Esophagus muscularis mucosa (tissue), 4 donors: ENCODE results near the gene SPTLC3. TPM values are rescaled to one million over a fixed set of nuclear protein-coding genes. Genes with fewer than 3 reads are reported as not detected.
A peak's percentile ranks its signal among the peaks of the same experiment; 100 is the strongest.

ENCODE experiments used
- DNase-seq: peaks from one replicate; pipeline ENCODE4 v3.0.0-alpha.2; 2017; ENCODE audit errors: extremely low spot score
- H3K27ac ChIP-seq, 4 donors: fragments of 200-600 bp; sonication (generic); replicated peaks in 1 of 4; 1 replicate in 3 of 4; 2 replicates in 1 of 4; pipeline ENCODE4 v1.5.1; 2016 to 2019; ENCODE audit warnings: mild to moderate bottlenecking in 1 of 4
- H3K27me3 ChIP-seq, 4 donors: fragments of 200-600 bp; sonication (generic); one replicate each; pipeline versions ENCODE4 v1.5.1 to v1.6.0; 2016 to 2019
- H3K36me3 ChIP-seq, 4 donors: fragments of 200-600 bp; sonication (generic); one replicate each; pipeline ENCODE4 v1.5.1; 2016 to 2019
- H3K4me1 ChIP-seq, 4 donors: fragments of 200-600 bp; sonication (generic); one replicate each; pipeline ENCODE4 v1.5.1; 2016 to 2019
- H3K4me3 ChIP-seq, 4 donors: fragments of 200-600 bp; sonication (generic); 1 replicate in 2 of 4; 2 replicates in 2 of 4; pipeline ENCODE4 v1.5.1; 2016 to 2019; ENCODE audit warnings: mild to moderate bottlenecking in 4 of 4, moderate library complexity in 1 of 4
- H3K9me3 ChIP-seq, 4 donors: fragments of 200-600 bp; sonication (generic); 1 replicate in 3 of 4; 2 replicates in 1 of 4; pipeline ENCODE4 v1.5.1; 2016 to 2019
- EP300 ChIP-seq: sonication (generic); formaldehyde crosslinking; IDR thresholded peaks from one replicate; pipeline ENCODE4 v1.6.1; 2017; ENCODE audit warnings: antibody characterized with exemption
- POLR2A ChIP-seq: fragments of 450-650 bp; IDR thresholded peaks from one replicate; pipeline ENCODE4 v1.6.1; 2017; ENCODE audit warnings: antibody characterized with exemption, moderate library complexity, mild to moderate bottlenecking, low read depth
- POLR2AphosphoS5 ChIP-seq, 2 donors: sonication (generic); formaldehyde crosslinking; IDR thresholded peaks; one replicate each; pipeline ENCODE4 v1.6.1; 2017; ENCODE audit warnings: antibody characterized with exemption in 2 of 2
- WGBS: methylation state at CpG from one replicate; pipeline ENCODE4 v1.1.5; 2018; 5-methylcytosine and 5-hydroxymethylcytosine counted together
- intact Hi-C: fragments of 100-400 bp; cut with DNase I; formaldehyde crosslinking; loops from one replicate; pipeline ENCODE4 v1.15.1; 2023
- total RNA-seq, 4 donors: library from RNA; depleted of rRNA; stranded (reverse); fragments of >200 nt; gene quantifications; one replicate each; pipeline versions ENCODE4 v1.1.0 to v1.2.1, GENCODE V29; 2016
- TF ChIP-seq, protein P1 (sequence below), 3 experiments: fragments of 200-600 bp in 2 of 3; fragments of 450-650 bp in 1 of 3; sonication (generic) in 2 of 3; IDR thresholded peaks; one replicate each; pipeline ENCODE4 v1.5.1; 2017 to 2019; ENCODE audit warnings: antibody characterized with exemption in 3 of 3, mild to moderate bottlenecking in 2 of 3, moderate library complexity in 1 of 3

The SPTLC3 gene
- 10 to 100 TPM in 1 of 4 donors, 1 to 10 TPM in 3; 2.8 to 12.5 (median 3.9) TPM for total RNA-seq

DNA sequence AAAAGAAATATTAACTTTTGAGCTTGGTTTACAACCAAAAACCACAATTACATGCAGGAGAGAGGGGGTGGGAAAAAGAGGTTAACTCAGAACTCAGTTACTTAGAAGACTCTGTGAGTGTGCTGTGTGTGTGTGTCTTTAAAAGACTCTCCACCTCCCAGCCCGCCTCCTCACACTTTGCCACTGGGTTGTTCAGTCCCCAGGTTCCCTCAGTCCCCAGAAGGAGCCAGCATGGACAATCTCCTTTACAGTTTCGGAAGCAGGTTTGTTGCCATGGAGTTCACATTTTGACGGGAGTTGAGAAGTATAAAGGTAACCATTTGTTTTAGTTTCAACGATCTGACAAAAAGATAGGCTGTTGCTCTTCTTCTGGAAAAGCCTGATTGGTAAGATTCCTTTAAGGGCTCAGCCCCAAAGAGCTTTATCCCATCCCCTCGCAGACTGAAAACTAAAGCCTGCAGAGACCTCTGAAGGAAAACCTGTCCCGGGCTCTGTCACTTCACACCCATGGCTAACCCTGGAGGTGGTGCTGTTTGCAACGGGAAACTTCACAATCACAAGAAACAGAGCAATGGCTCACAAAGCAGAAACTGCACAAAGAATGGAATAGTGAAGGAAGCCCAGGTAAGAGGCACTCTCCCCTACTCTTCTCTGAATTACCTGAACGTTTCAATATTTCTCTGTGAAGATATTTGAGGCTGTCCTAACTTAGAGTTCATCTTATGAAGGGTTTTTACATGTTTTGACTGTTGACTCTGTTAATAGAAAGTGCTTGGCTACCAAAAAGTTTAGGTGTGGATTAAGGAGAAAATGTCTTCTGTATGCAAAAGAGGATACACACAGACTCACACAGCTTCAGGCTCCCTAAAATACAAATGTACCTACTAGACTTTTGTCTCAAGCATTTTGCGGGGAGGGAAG lies at the start of gene SPTLC3:
SPTLC3 (plus strand) TSS at position 212 of the 921 bp plus-strand sequence; CDS start at position 508, 296 bp downstream.
- H3K4me3 ChIP-seq: peak within 1 kb of the TSS; percentile 45 to 61 (median 53)
- WGBS: 6% methylated on average over 9 of the region's 9 CpGs
- intact Hi-C loops: no loop called here

GRCh38 chr20:12961725-12962124 lies 47.0 kb upstream of the SPTLC3 start:
- H3K27ac ChIP-seq: no peak overlapping the region
- H3K27me3 ChIP-seq: no peaks in the 10 kb centered on the region
- WGBS: 95% methylated on average over 4 of the region's 4 CpGs
- H3K36me3 ChIP-seq: no peaks in the 10 kb centered on the region
- H3K9me3 ChIP-seq: no peaks in the 10 kb centered on the region
- intact Hi-C loops: no loop called here
- TF ChIP-seq POLR2A (no peak), POLR2AphosphoS5 (IDR thresholded peaks at IDR 0.05) (no peak), EP300 (no peak)
- TF ChIP-seq, protein P1, sequence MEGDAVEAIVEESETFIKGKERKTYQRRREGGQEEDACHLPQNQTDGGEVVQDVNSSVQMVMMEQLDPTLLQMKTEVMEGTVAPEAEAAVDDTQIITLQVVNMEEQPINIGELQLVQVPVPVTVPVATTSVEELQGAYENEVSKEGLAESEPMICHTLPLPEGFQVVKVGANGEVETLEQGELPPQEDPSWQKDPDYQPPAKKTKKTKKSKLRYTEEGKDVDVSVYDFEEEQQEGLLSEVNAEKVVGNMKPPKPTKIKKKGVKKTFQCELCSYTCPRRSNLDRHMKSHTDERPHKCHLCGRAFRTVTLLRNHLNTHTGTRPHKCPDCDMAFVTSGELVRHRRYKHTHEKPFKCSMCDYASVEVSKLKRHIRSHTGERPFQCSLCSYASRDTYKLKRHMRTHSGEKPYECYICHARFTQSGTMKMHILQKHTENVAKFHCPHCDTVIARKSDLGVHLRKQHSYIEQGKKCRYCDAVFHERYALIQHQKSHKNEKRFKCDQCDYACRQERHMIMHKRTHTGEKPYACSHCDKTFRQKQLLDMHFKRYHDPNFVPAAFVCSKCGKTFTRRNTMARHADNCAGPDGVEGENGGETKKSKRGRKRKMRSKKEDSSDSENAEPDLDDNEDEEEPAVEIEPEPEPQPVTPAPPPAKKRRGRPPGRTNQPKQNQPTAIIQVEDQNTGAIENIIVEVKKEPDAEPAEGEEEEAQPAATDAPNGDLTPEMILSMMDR (IDR thresholded peaks at IDR 0.05): no peak
- H3K4me1 ChIP-seq: no peaks in the 10 kb centered on the region
- no peak for DNase-seq
- no peak overlapping the region for H3K4me3 ChIP-seq

More for the DNA sequence above, at the start of gene SPTLC3:
- Histone ChIP-seq H3K9me3 (no peaks in the 10 kb centered on the region), H3K27ac (peak within 1 kb of the TSS; percentile 72 to 83 (median 78)), H3K4me1 (peaks cover 24 to 43% (median 30%) of the 10 kb centered on the region in 4 donors), H3K27me3 (no peaks in the 10 kb centered on the region), H3K36me3 (no peaks in the 10 kb centered on the region)
- no peak for DNase-seq
- TF ChIP-seq POLR2AphosphoS5 (IDR thresholded peaks at IDR 0.05) (peak; percentile 46 to 75), EP300 (no peak), POLR2A (no peak)
- TF ChIP-seq, protein P1 (IDR thresholded peaks at IDR 0.05): peak in 1 of 3 experiments; percentile 22

GRCh38 chr20:12962895-12963294 lies 45.9 kb upstream of the SPTLC3 start:
- H3K36me3 ChIP-seq: no peaks in the 10 kb centered on the region
- 51% methylated on average over 2 of the region's 2 CpGs for WGBS
- TF ChIP-seq POLR2A: no peak
- TF ChIP-seq, protein P1 (IDR thresholded peaks at IDR 0.05): no peak
- TF ChIP-seq EP300: no peak
- TF ChIP-seq POLR2AphosphoS5 (IDR thresholded peaks at IDR 0.05): no peak
- no peaks in the 10 kb centered on the region for H3K9me3 ChIP-seq
- H3K27me3 ChIP-seq: no peaks in the 10 kb centered on the region
- no peak overlapping the region for H3K4me3 ChIP-seq
- no peak overlapping the region for H3K27ac ChIP-seq
- no peaks in the 10 kb centered on the region for H3K4me1 ChIP-seq
- no peak for DNase-seq
- intact Hi-C loops: no loop called here

DNA sequence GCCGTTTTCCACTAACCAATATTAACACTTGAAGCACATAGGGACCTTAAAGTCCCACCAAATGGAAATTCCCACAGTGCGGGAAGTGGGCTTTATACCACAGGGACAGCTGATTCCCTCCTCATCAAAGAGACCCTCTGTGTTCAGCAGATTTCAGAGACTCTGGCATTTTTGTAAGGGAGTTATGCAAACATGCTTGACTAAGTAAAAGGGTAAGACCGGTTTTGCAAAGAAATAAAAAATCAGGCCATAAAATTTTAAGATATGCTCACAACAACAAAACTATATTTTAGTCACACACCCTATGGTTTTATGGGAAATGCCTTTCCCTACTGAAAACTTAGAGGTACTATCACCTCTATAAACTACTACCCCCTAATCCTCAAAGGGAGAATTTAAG lies 45.4 kb upstream of the SPTLC3 start:
- TF ChIP-seq POLR2A (no peak), POLR2AphosphoS5 (IDR thresholded peaks at IDR 0.05) (no peak), EP300 (no peak)
- TF ChIP-seq, protein P1 (IDR thresholded peaks at IDR 0.05): no peak
- DNase-seq: no peak
- H3K4me1 ChIP-seq: no peaks in the 10 kb centered on the region
- no peak overlapping the region for H3K4me3 ChIP-seq
- intact Hi-C loops: no loop called here
- no peak overlapping the region for H3K27ac ChIP-seq
- 57% methylated on average over 3 of the region's 3 CpGs for WGBS
- no peaks in the 10 kb centered on the region for H3K36me3 ChIP-seq
- H3K9me3 ChIP-seq: no peaks in the 10 kb centered on the region
- no peaks in the 10 kb centered on the region for H3K27me3 ChIP-seq
